ENCODE results near the gene FTSJ1. TPM values are rescaled to one million over a fixed set of nuclear protein-coding genes. Genes with fewer than 3 reads are reported as not detected.
A peak's percentile ranks its signal among the peaks of the same experiment; 100 is the strongest.

Gene FTSJ1
- total and polyA plus RNA-seq, 2 of the 8 experiments (the other 6 are each of a cell fraction or from before 2014, with no cell fraction given), result 62.4 to 80.4 TPM

DNA sequence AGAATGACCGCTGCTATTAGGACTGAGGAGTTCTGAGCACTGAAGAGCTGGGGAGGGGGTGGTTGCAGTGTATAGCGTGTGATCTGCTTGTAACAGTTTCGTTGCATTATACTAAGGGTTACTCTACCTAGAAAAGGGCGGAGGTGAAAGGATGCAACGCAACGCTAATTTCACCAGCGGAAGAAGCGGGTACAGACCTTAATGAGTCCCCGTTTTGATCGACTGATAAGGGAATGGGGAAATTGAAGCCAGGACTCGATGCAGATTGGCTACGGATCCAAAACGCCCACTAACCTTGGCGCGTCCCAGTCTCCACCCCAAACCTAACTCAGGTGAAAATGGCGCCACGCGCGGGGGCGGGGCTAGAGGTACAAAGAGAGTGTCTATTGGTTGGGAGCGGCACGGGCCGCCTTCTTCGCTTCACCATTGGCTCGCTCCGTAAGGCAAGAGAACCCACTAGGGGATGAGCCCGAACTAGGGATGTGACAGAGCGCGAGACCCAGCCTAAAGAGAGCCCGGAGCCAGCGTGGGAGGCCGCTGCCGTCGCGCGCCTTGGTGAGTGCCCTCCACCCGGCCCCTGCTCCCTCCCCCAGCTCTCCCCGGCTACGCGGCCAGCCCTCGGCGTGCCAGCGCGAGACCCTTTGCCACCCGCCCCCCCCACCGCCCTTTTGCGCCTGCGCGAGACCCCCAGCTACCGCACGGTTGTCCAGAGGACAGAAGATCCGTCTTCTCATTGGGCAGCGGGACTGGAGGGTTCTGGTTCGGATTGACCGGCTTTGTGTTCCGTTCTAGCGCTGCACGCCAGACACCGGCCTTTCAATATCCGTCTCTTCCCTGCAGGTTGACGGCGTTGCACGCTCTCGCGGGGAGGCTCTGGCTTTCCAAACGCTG, 45.6 kb downstream of the FTSJ1 start, which contains the start of gene EBP (continued):
- peak; percentile 27; the same call in 1 of the 2 replicates for TF ChIP-seq TBP (IDR thresholded peaks at IDR 0.05; ENCODE audit: low read depth, low read length)
- TF ChIP-seq PHF8 (conservative IDR thresholded peaks at IDR 0.05; ENCODE audit: low read depth, low read length), result peak; percentile 71; the same call in 1 of the 2 replicates
- peak; percentile 52 for TF ChIP-seq TAF7 (optimal IDR thresholded peaks at IDR 0.05; ENCODE audit: borderline replicate concordance, low read depth, low read length)
- peak; percentile 42; the same call in 1 of the 2 replicates for TF ChIP-seq POLR2AphosphoS5 (IDR thresholded peaks at IDR 0.05; ENCODE audit: low read depth, low read length)
- no peak for TF ChIP-seq RAD21 (IDR thresholded peaks at IDR 0.05 in 1 of 2, conservative IDR thresholded peaks at IDR 0.05 in 1 of 2; ENCODE audit: low read depth in 2 of 2, low read length in 2 of 2)

Measured in H1 (cell line).